ENCODE results near the gene HSPA4.

HSPA4 gene

GRCh38 chr5:133106761-133107572 is 55.2 kb downstream of the HSPA4 start:
- DNase-seq = no peak

- no peak for DNase-seq
These were observed 56.7 kb downstream of the HSPA4 start for GRCh38 chr5:133108481-133108921.

GRCh38 chr5:133109655-133110483 is 58.1 kb downstream of the HSPA4 start:
- no peak for DNase-seq

- no peak for DNase-seq
These were observed 58.9 kb downstream of the HSPA4 start for GRCh38 chr5:133110709-133111108.

GRCh38 chr5:133111299-133111698 is 59.5 kb downstream of the HSPA4 start:
- peak; percentile 87 for DNase-seq

GRCh38 chr5:133112026-133112660 is 60.3 kb downstream of the HSPA4 start:
- DNase-seq = no peak

- DNase-seq = peak; percentile 38
These were observed 61.7 kb downstream of the HSPA4 start for GRCh38 chr5:133113331-133114061.

GRCh38 chr5:133114166-133114932 is 62.5 kb downstream of the HSPA4 start:
- no peak for DNase-seq

GRCh38 chr5:133114933-133115310 is 63.1 kb downstream of the HSPA4 start:
- DNase-seq = no peak

GRCh38 chr5:133116601-133117000 is 64.8 kb downstream of the HSPA4 start:
- no peak for DNase-seq

GRCh38 chr5:133117166-133117911 is 65.5 kb downstream of the HSPA4 start:
- no peak for DNase-seq

GRCh38 chr5:133117912-133118445 is 66.2 kb downstream of the HSPA4 start:
- DNase-seq = no peak

GRCh38 chr5:133118741-133119140 is 66.9 kb downstream of the HSPA4 start:
- no peak for DNase-seq

GRCh38 chr5:133119233-133119711 is 67.5 kb downstream of the HSPA4 start:
- peak; percentile 87 for DNase-seq

GRCh38 chr5:133120156-133120750 is 68.4 kb downstream of the HSPA4 start:
- no peak for DNase-seq

GRCh38 chr5:133121080-133121479 is 69.3 kb downstream of the HSPA4 start:
- DNase-seq = peak; percentile 31

GRCh38 chr5:133121611-133122150 is 69.9 kb downstream of the HSPA4 start:
- DNase-seq = no peak

- DNase-seq = peak; percentile 51
These were observed 70.9 kb downstream of the HSPA4 start for GRCh38 chr5:133122711-133123110.

GRCh38 chr5:133123297-133123696 is 71.5 kb downstream of the HSPA4 start:
- DNase-seq = peak; percentile 28

- DNase-seq = no peak
These were observed 73.1 kb downstream of the HSPA4 start for GRCh38 chr5:133124891-133125290.
